ENCODE data around the gene ASAH2.

The ASAH2 gene

DNA sequence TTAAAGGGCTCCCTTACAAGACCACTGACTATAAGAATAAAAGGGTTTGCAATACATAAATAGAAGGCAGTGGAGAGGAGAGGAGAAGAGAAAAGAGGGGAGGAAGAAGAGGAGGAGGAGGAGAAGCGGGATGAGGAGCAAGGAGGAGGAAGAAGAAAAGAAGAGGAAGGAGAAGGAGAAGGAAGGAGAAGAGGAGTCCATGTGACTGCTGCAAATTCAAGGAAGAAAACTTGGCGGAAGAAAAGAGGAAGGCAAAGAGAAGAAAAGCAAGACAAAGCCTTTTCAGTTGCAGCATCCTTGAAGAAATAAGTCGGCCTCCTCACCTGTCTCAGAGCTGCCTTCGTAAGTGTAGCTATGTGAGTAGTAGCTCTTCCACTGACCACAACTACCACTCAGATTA is 22.6 kb downstream of the ASAH2 start:
- Mint-ChIP-seq H3K9me3 (no peaks in the 10 kb centered on the region), H3K36me3 (no peaks in the 10 kb centered on the region), H3K4me3 (no peak overlapping the region), H3K27ac (no peak overlapping the region), H3K27me3 (peaks cover 5% of the 10 kb centered on the region), H3K4me1 (no peaks in the 10 kb centered on the region)

DNA sequence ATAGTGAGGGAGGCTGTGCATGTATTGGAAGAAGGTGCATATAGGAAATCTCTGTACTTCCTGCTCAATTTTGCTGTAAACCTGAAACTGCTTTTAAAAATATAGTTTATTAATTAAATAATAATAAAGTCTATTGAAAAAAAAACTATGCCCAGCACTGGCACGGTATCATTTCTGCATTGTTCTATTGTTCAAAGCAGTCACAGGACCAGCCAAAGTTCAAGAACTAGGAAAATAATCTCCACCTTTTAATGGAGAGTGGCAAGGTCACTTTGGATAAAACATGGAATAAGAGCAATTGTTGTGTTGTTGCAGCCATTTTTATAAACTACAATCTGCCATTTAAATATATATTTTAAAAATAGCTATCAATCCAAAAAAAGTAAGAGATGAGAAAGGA is 24.7 kb downstream of the ASAH2 start:
- Mint-ChIP-seq H3K4me3 (no peak overlapping the region), H3K4me1 (no peaks in the 10 kb centered on the region), H3K27me3 (peaks cover 5% of the 10 kb centered on the region), H3K27ac (no peak overlapping the region), H3K36me3 (no peaks in the 10 kb centered on the region), H3K9me3 (no peaks in the 10 kb centered on the region)

DNA sequence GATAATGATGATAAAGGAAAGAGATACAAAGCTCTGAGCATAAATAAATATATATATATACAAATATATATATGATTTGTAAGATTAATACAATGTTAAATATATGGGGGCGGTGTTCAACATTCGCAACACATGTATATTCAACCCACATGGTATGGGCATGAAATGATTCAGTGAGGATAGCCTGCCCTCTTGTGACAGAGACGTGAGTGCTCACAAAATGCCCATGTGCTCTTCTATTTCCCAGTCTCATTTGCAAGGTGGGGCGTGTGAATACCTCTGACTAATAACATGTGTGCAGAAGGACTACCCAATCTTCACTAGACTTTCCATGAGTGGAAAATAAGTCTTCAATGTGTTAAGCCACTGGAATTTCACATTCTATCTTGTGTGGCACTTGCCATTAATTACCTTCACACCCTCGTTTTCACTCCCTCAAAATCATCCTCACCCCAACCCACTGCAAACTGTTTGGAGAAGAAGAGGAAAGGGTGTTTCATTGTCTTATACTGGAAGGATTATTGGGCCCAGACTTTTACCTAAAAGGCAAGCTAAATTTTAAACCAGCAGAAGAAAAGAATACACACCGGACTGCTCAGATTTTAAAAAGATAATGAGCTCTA is 26.9 kb downstream of the ASAH2 start:
- Mint-ChIP-seq H3K36me3 (no peaks in the 10 kb centered on the region), H3K27ac (peak overlapping the region; percentile 47), H3K27me3 (peaks cover 6% of the 10 kb centered on the region)

DNA sequence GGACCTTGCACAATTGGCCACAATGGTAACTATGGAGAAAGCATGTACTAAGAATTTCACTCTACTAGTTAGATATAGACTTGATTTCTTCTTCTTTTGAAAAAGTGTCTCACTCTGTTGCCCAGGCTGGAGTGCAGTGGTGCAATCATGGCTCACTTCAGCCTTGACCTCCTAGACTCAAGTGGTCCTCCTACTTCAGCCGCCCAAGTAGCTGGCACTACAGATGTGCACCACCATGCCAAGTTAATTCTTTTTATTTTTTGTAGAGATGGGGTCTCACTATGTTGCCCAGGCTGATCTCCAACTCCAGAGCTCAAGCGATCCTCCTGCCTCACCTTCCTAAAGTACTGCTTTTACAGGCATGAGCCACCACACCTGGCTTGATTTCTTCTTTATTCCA is 29.1 kb downstream of the ASAH2 start:
- no peaks in the 10 kb centered on the region for H3K4me1 Mint-ChIP-seq
- H3K4me3 Mint-ChIP-seq: no peak overlapping the region
- H3K27me3 Mint-ChIP-seq: peaks cover 6% of the 10 kb centered on the region
- no peaks in the 10 kb centered on the region for H3K36me3 Mint-ChIP-seq
- no peaks in the 10 kb centered on the region for H3K9me3 Mint-ChIP-seq
- H3K27ac Mint-ChIP-seq: no peak overlapping the region

More for the DNA sequence above, 26.9 kb downstream of the ASAH2 start:
- Mint-ChIP-seq H3K4me1 (no peaks in the 10 kb centered on the region), H3K4me3 (no peak overlapping the region), H3K9me3 (no peaks in the 10 kb centered on the region)

DNA sequence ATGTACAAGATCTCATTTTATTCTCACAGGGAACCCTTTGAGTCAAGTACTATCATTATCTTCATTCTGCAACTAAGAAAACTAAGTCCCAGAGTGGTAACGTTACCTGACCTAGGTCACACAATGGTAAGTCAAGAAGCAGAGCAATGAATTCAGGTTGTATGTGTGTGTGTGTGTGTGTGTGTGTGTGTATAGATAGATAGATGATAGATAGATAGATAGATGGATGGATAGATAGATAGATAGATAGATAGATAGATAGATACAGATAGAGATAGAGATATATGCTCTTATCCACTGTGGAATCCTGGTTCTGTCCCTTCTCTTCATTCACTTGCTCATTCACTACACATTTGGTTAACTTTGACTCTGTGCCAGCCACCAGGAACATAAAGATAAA is 29.8 kb downstream of the ASAH2 start:
- Mint-ChIP-seq H3K9me3 (no peaks in the 10 kb centered on the region), H3K27ac (no peak overlapping the region), H3K4me3 (no peak overlapping the region), H3K4me1 (no peaks in the 10 kb centered on the region), H3K36me3 (no peaks in the 10 kb centered on the region), H3K27me3 (peaks cover 6% of the 10 kb centered on the region)

DNA sequence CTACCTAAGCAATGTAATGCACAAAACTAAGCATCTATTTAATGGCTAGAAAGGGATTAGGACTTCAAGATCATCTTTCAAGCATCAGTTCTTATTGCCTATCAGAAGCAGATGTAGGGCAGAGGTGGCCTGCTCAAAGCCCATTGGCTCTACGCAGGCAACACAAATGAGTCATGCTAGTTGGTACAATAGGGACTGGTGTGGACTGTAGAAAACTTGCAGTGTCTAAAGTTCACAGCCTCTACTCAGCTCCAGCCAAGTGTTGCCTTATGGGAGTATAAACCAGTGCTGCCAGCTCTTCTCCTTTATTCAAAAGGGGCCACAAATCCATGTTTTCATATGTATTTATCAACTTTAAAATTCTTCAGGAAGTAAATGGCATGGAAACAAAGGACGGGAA is 31.7 kb downstream of the ASAH2 start:
- H3K4me1 Mint-ChIP-seq: no peaks in the 10 kb centered on the region
- H3K4me3 Mint-ChIP-seq: no peak overlapping the region
- no peaks in the 10 kb centered on the region for H3K36me3 Mint-ChIP-seq
- H3K27ac Mint-ChIP-seq: no peak overlapping the region
- H3K9me3 Mint-ChIP-seq: no peaks in the 10 kb centered on the region
- H3K27me3 Mint-ChIP-seq: peaks cover 7% of the 10 kb centered on the region

DNA sequence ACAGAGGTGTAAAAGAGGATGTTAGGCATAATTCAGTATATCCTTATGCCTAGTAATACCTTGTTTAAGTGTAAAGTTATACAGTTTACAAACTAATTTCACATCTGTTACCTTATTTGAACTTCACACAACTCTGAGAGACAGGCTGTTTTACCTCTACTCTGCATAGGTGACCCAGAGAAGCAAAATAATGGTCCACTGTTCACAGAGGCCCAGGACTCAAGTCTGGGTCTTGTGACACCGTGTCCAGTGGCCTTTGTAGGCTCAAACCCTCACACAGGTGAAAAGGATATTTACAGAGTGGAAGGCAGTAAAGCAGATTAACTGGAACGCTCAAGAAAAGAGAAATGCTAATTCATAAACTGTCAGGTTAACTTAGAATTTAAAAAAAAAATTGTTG is 32.1 kb downstream of the ASAH2 start:
- H3K36me3 Mint-ChIP-seq: no peaks in the 10 kb centered on the region
- no peak overlapping the region for H3K4me3 Mint-ChIP-seq
- H3K27ac Mint-ChIP-seq: no peak overlapping the region
- H3K27me3 Mint-ChIP-seq: peaks cover 7% of the 10 kb centered on the region
- no peaks in the 10 kb centered on the region for H3K9me3 Mint-ChIP-seq
- no peaks in the 10 kb centered on the region for H3K4me1 Mint-ChIP-seq

DNA sequence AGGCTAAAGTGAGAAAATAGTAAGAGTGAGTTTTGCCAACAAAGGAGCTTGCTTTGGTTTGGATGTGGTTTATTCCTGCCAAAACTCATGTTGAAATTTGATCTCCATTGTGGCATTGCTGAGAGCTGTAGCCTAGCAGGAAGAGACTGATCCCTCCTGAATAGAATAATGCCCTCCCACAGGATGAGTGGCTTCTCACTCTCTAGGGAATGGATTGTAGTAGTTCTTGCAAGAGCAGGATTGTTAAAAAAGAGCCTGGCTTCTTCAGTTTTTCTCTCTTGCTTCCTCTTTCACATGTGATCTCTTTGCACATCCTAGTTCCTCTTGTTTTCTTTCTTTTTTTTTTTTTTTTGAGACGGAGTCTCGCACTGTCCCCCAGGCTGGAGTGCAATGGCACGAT is 34.4 kb downstream of the ASAH2 start:
- no peak overlapping the region for H3K27ac Mint-ChIP-seq
- peaks cover 7% of the 10 kb centered on the region for H3K27me3 Mint-ChIP-seq
- no peak overlapping the region for H3K4me3 Mint-ChIP-seq
- H3K36me3 Mint-ChIP-seq: no peaks in the 10 kb centered on the region
- H3K4me1 Mint-ChIP-seq: no peaks in the 10 kb centered on the region
- no peaks in the 10 kb centered on the region for H3K9me3 Mint-ChIP-seq

DNA sequence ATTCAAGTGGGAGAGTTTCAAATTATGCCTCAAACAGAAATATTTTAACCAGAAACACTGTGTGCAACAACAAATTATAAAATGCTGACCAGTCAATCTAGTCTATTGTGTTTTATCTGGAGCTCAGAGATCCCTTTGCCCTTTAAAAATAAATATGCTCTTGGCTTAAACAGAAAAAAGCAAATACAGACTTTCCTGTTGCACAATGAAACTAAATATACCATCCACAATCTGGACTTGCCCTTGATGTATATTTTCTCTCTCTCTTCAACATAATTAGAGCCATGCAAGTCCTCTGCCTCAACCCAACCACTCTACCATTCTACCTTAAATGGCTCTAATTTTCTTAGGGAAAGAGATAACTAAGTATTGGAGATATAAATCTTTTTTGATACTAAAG is 34.9 kb downstream of the ASAH2 start:
- Mint-ChIP-seq H3K9me3 (no peaks in the 10 kb centered on the region), H3K4me1 (no peaks in the 10 kb centered on the region), H3K36me3 (no peaks in the 10 kb centered on the region), H3K27me3 (peaks cover 7% of the 10 kb centered on the region), H3K4me3 (no peak overlapping the region), H3K27ac (no peak overlapping the region)

DNA sequence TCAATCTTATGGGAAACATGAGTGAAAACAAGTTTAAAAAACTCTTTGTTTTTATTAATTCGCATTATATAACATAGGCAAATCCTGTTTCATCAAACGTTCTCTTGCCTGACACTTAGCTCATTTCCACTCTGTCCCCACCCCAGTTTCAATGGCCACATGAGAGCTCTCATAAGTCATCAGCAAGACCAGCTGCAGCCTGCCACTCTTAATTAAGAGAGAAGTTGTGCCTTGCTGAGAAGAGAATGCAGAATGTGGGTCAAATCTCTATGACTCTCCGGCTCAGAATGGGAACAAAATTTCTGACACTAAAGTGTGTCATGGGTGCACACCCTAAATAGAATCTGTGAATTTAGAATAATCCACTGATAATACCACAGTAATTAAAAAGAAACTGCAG is 39.6 kb downstream of the ASAH2 start:
- no peak overlapping the region for H3K27ac Mint-ChIP-seq

DNA sequence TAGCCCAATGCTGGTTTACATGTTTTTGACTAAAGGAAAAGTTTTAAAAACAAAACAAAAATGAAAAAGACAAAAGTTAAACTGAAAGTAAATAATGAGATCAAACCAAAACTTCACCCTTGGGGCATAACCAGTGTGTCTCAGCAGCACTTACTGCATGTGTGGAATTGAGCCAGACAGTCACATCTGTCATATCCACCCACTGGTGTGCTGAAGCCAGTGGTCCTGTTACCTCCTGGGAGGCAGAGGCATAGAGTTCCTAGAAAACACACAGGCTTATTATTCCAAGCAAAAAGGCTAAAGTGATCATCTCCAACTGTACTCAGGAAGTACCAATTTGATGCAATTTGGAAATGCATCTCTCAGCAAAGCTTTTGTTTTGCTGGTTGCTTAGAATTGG is 40.4 kb downstream of the ASAH2 start:
- no peaks in the 10 kb centered on the region for H3K9me3 Mint-ChIP-seq
- H3K4me3 Mint-ChIP-seq: no peak overlapping the region
- H3K27me3 Mint-ChIP-seq: peaks cover 3% of the 10 kb centered on the region
- no peak overlapping the region for H3K27ac Mint-ChIP-seq
- H3K4me1 Mint-ChIP-seq: no peaks in the 10 kb centered on the region
- no peaks in the 10 kb centered on the region for H3K36me3 Mint-ChIP-seq

More for the DNA sequence above, 39.6 kb downstream of the ASAH2 start:
- H3K27me3 Mint-ChIP-seq: peaks cover 3% of the 10 kb centered on the region
- no peak overlapping the region for H3K4me3 Mint-ChIP-seq
- no peaks in the 10 kb centered on the region for H3K9me3 Mint-ChIP-seq
- H3K4me1 Mint-ChIP-seq: no peaks in the 10 kb centered on the region
- H3K36me3 Mint-ChIP-seq: no peaks in the 10 kb centered on the region

All from activated naive CD4-positive, alpha-beta T cell treated with anti-CD3 and anti-CD28 coated beads, Interleukin-2, amount 50 U/mL, for 24 hours (primary cell).